HG02759 (cell line): Measurements from ENCODE around the gene TOPAZ1.

ENCODE experiments used
- ATAC-seq: cut with Tn5 transposase; IDR thresholded peaks from one replicate; pipeline ENCODE4 v1.9.1; 2021; ENCODE audit warnings: mild to moderate bottlenecking, moderate library complexity; ENCODE audit not compliant: unreplicated experiment

The TOPAZ1 gene

DNA sequence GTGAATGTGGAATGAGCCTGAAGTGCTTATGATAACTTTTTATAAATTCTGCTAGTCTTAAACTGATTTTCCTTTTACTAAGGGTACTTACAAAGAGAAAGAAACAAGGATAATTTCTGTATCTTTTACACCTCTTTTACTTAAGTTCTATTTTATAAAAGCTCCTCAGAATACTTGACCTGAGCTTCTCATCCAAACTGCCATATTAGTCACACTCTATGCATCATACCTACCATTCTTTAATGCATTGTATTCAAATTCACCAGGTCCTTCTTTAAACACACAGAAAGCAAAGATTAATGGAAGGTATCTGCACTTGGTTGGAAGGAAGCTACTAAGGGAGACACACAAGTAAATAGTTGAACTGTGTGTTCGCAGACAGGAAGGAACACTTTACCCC, 1.6 kb upstream of the TOPAZ1 start:
- ATAC-seq: no peak

- no peak for ATAC-seq
Observed at GRCh38 chr3:44242721-44243120, 1.0 kb downstream of the TOPAZ1 start.

GRCh38 chr3:44248152-44248551, 6.5 kb downstream of the TOPAZ1 start:
- ATAC-seq: no peak

- ATAC-seq: no peak
Observed at GRCh38 chr3:44252332-44252959, 10.8 kb downstream of the TOPAZ1 start.

DNA sequence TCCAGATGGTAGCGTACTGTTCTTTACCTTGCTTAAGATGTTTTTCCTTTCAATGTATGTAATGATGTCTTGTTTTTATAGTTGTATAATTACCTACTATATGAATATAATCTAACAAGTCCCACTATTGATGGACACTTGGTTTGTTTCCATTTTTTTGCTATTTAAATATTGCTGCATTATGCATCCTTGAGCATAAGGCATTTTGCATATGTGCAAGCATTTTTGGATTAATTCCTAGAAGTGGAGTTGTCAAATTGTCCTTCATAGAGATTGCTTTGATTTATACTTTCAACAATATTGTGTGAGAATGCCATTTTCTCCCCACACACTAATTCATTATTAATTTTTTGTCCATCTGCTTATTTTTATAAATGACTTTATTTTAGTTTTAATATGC, 17.7 kb downstream of the TOPAZ1 start:
- no peak for ATAC-seq

DNA sequence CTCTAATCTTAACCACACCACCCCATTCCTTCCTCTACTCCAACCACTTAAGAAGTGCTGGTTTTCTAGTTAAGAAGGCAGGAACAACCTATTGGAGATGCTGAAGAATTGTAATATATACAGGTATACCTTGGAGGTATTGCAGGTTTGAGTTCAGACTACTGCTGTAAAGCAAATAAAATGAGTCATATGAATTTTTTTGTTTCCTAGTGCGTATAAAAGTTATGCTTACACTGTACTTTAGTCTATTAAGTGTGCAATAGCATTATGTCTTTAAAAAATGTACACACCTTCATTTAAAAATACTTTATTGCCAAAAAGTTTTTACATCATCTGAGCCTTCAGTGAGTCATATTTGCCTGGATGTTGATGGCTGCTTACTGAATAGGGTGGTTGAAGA, 22.5 kb downstream of the TOPAZ1 start:
- no peak for ATAC-seq

DNA sequence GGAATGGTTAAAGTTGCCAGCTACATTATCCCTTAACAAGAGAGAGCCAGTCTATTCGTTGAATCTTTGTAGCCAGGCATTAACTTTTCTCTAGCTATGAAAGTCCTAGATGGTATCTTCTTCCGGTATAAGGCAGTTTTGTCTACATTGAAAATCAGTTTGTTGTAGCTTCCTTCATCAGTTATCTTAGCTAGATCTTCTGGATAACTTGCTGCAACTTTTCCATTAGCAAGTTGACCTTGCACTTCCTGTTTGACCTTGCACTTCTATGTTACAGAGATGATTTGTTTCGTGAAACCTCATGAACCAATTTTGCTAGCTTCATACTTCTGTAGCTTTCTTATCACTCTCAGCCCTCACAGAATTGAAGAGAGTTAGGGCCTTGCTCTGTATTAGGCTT, 24.1 kb downstream of the TOPAZ1 start:
- ATAC-seq: no peak

DNA sequence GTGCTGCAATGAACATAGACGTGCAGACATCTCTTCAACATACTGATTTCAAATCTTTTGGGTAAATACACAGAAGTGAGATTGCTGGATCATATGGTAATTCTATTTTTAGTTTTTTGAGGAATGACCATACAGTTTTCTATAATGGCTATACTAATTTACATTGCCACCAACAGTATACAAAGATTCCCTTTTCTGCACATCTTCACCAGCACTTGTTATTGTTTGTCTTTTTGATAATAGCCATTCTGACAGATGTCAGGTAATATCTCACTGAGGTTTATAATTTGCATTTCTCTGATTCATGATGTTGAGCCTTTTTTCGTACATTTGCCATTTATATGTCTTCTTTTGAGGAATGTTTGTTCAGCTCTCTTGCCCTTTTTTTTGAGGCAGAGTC, 30.5 kb downstream of the TOPAZ1 start:
- no peak for ATAC-seq

GRCh38 chr3:44277925-44278324, 36.2 kb downstream of the TOPAZ1 start:
- no peak for ATAC-seq

DNA sequence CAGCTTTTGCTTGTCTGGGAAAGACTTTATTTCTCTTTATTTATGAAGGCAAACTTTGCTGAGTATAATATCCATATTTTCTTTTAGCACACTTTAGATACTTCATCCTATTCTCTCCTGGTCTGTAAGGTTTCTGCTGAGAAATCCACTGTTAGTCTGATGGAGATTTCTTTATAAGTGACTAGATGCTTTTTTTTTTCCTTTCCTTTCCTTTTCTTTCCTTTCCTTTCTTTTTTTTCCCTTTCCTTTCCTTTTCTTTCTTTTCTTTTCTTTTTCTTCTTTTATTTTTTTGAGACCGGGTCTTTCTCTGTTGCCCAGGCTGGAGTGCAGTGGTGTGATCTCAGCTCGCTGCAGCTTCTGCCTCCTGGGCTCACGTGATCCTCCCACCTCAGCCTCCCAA, 38.4 kb downstream of the TOPAZ1 start:
- no peak for ATAC-seq

- ATAC-seq: no peak
Observed at GRCh38 chr3:44280631-44281030, 38.9 kb downstream of the TOPAZ1 start.

GRCh38 chr3:44284949-44285348, 43.3 kb downstream of the TOPAZ1 start:
- ATAC-seq: no peak

DNA sequence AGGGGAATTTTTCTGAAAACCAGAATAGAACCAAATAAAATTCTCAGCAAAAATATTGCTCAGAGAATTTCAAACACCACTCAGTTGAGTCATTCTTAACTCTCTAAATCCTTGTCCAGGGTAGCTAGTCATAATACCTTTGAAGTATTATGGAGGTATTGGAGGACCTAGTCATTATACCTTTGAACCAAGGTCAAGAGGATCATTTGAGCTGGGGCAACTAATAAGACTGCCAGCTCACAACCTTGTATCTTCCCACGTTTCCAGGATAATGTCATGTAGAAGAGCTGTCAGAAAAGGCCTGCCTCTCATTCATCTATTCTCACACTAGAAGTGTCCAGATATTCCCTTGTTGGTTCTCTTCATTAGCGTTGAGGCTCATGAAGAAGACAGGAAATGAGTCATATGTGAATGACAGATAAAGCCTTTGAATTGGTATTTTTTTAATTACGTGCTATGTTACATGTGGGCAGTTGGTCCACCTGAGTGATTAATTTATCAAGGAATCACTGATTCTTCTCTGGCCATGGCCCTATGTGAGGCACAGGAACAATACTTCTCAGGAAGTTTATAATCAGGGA, 48.3 kb downstream of the TOPAZ1 start:
- no peak for ATAC-seq

DNA sequence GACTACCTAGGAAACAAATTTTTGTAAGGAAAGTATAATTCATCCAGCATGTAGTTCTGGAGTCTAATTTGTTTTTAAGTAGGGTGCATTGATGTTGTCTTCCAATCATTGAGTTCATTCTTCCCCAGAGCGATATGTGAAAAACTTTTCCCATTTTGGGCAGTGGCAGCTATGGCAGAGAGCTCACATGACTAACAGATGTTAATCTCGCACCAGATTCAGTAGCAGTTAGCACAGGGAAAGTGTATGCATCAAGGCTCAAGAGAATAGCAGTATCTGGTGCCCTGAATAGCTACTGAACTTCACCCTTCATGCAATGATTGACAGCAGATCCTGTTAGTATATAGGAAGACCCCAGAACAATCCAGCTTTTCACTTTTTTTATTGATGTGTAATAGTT, 50.6 kb downstream of the TOPAZ1 start:
- ATAC-seq: no peak

DNA sequence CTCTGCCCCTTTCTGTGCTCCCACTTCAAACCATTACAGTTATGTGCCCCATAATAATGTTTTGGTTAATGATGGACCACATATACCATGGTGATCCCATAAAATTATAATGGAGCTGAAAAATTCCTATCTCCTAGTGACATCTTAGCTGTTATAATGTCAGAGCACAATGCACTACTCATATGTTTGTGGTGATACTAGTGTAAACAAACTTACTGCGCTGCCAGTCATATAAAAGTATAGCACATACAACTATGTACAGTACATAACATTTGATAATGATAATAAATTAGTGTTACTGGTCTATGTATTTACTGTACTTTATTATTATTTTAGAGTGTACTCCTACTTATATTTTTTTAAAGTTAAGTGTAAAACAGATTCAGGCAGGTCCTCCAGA, 51.3 kb downstream of the TOPAZ1 start:
- no peak for ATAC-seq

GRCh38 chr3:44297255-44297654, 55.6 kb downstream of the TOPAZ1 start:
- ATAC-seq: no peak

DNA sequence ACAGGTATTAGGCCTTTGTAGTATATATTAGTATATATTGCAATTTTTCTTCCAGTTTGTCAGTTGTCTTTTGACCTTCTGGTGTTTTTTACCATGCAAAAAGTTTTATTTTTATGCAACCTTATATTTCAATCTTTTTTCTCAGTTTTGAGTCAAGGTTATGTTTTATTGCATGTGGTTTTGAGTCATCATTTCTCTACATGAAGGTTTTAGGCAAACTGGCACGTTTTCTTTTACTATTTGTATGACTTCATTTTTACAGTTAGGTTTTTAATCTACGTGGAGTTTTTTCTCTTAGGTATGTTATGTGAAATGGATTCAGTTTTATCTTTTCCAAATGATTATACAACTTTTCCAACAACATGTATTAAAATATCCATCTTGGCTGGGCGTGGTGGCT, 60.1 kb downstream of the TOPAZ1 start:
- no peak for ATAC-seq

DNA sequence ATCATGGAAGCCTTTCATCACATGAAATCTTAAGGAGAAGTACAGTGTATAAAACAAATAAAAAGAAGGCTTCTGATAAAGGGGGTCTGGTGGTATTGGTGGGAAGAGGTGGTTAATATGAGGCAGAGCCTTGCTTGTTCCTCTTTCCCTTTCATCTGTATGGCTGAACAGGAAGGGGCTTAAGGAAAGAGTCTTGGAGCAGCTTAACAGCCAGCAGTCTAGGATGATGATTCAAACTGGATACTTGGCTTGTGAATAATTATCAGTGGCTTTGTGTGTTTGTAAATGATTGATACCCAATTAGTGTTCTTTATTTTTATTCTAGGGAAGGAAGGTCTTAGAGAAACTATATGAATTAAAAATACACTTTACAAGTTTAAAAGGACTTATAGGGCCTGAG, 67.8 kb downstream of the TOPAZ1 start:
- no peak for ATAC-seq

- no peak for ATAC-seq
Observed at GRCh38 chr3:44318891-44319311, 77.2 kb downstream of the TOPAZ1 start.

DNA sequence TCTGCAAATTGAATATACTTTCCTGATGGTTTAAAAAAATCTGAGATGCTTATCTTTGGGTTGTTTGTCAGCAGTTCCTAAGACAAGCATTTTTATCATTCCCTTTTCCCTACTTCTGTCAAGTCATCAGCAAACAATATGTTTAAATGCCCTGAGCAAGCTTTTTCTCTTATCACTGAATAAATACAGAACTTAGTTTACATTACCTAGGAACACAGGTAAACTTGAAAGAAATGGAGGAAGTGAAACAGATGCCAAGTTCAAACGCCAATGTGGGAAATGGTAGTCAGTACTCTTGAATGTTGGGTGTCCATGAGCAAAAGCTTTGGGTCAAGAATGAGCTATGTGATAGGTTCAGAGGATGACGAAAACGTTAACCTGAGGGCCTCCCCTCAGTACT, 79.6 kb downstream of the TOPAZ1 start:
- ATAC-seq: no peak

DNA sequence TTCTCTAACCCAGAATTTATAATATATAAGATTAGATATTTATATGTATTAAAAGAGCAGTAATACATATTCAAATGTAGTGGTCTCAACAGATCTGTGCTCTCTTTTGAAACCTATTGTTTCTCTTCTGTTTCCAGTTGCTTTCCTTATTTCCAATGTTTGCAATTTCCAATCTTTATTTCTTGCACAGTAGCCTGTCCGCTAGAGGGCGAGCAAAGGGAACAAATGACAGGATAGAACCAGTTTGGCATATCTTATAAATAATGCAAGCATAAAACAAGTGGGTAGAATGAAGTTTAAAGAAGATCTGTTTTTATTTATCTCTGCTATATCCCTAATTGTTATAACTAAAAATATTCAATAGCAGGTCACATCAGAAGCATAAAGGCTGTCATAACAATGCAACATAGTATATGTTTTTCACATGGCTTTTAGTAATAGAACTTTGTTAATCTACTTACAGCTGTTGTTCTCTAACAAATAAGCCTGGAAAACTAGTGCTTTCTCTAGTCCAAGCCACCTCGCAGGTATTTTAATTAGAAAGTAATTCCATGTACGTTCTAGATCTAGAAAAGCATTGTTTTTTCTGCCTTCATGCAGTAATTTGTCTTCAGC, 81.8 kb downstream of the TOPAZ1 start:
- no peak for ATAC-seq

GRCh38 chr3:44324584-44324983, 82.9 kb downstream of the TOPAZ1 start:
- no peak for ATAC-seq

DNA sequence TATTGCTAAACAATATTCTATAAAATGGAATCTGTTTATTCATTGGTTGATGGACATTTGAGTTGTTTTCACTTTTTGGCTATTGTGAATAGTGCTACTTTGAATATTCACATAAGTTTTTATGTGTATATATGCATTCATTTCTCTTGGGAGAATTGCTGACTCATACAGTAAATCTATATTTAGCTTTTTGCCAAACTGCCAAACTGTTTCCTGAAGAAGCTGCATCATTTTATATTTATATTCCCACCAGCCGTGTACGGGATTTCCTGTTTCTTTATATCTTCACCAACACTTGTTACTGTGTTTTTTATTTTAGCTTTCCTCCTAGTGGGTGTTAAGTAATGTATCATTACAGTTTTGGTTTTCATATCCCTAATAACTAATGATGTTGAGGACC, 84.3 kb downstream of the TOPAZ1 start:
- no peak for ATAC-seq
